Neural crest cell (in vitro differentiated cells): ENCODE measurements around the gene CYBRD1. TPM values are rescaled to one million over a fixed set of nuclear protein-coding genes. Genes with fewer than 3 reads are reported as not detected.

Experiments
- DNase-seq: peaks from one replicate; pipeline ENCODE4 v3.0.0; 2021; ENCODE audit warnings: low read depth, mixed read lengths, low spot score
- H3K27ac Mint-ChIP-seq: one replicate; pipeline ENCODE4 v1.8.0; 2021; ENCODE audit warnings: mild to moderate bottlenecking, mixed read lengths; ENCODE audit not compliant: unreplicated experiment
- H3K27me3 Mint-ChIP-seq: 2 replicates; pipeline ENCODE4 v1.8.0; 2021; ENCODE audit warnings: low read depth, mild to moderate bottlenecking, mixed read lengths
- H3K36me3 Mint-ChIP-seq: 2 replicates; pipeline ENCODE4 v1.8.0; 2021; ENCODE audit warnings: low read depth, mild to moderate bottlenecking, mixed read lengths
- H3K4me1 Mint-ChIP-seq: 2 replicates; pipeline ENCODE4 v1.8.0; 2021; ENCODE audit warnings: mixed read lengths
- H3K4me3 Mint-ChIP-seq: one replicate; pipeline ENCODE4 v1.8.0; 2021; ENCODE audit warnings: mild to moderate bottlenecking, mixed read lengths
- H3K9me3 Mint-ChIP-seq: 2 replicates; pipeline ENCODE4 v1.8.0; 2021; ENCODE audit warnings: mixed read lengths
- total RNA-seq: library from RNA; stranded (reverse); gene quantifications from 2 replicates; pipeline ENCODE4 v1.2.1, GENCODE V29; 2021
- TF ChIP-seq, protein P1 (sequence below): fragments of 200-600 bp; sonication (generic); conservative IDR thresholded peaks from 2 replicates; pipeline ENCODE4 v1.5.0; 2021; ENCODE audit warnings: antibody characterized with exemption, mild to moderate bottlenecking

CYBRD1 gene
- total RNA-seq, 1 donor from 2014 or later, result 11.8 TPM

DNA sequence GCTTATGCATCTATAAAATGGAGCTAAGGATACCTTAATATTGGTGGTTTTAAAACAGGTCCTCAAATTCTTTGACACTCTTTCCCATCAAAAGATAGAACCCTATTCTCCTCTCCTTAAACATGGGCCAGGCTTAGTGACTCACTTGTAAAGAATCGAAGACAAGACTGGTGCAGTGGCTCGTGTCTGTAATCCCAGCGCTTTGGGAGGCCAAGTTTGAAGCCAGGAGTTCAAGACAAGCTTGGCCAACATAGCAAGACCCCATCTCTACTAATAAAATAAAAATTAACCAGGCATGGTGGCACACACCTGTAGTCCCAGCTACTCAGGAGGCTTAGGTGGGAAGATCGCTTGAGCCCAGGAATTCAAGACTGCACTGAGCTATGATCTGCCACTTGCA lies 44.5 kb downstream of the CYBRD1 start:
- DNase-seq, result no peak
- Mint-ChIP-seq H3K9me3 (no peaks in the 10 kb centered on the region), H3K36me3 (no peaks in the 10 kb centered on the region), H3K4me3 (no peak overlapping the region), H3K27ac (no peak overlapping the region), H3K4me1 (no peaks in the 10 kb centered on the region), H3K27me3 (peaks cover 3% of the 10 kb centered on the region)
- TF ChIP-seq, protein P1, sequence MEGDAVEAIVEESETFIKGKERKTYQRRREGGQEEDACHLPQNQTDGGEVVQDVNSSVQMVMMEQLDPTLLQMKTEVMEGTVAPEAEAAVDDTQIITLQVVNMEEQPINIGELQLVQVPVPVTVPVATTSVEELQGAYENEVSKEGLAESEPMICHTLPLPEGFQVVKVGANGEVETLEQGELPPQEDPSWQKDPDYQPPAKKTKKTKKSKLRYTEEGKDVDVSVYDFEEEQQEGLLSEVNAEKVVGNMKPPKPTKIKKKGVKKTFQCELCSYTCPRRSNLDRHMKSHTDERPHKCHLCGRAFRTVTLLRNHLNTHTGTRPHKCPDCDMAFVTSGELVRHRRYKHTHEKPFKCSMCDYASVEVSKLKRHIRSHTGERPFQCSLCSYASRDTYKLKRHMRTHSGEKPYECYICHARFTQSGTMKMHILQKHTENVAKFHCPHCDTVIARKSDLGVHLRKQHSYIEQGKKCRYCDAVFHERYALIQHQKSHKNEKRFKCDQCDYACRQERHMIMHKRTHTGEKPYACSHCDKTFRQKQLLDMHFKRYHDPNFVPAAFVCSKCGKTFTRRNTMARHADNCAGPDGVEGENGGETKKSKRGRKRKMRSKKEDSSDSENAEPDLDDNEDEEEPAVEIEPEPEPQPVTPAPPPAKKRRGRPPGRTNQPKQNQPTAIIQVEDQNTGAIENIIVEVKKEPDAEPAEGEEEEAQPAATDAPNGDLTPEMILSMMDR, result no peak

DNA sequence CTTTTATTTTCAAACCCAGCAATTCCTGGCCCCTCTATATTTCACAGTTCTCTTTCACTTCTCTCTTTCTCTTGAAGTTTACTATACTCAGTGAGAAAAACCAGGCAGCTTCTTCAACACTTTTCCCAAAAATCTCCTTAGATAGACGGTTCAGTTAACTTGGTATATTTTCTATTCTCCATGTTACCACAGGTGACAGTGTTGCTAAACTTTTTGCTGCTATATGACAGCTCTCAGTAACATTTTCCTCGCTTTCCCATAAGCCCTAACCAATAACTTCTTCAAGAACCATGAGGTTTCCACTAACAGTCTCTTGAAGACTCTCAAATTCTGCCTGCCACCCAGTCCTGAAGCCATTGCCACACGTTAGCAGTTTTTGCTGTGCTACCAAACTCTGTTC lies 45.8 kb downstream of the CYBRD1 start:
- TF ChIP-seq, protein P1, result no peak
- H3K27ac Mint-ChIP-seq, result no peak overlapping the region
- H3K27me3 Mint-ChIP-seq, result peaks cover 7% of the 10 kb centered on the region
- H3K9me3 Mint-ChIP-seq, result no peaks in the 10 kb centered on the region
- no peak for DNase-seq
- no peaks in the 10 kb centered on the region for H3K36me3 Mint-ChIP-seq
- no peak overlapping the region for H3K4me3 Mint-ChIP-seq
- no peaks in the 10 kb centered on the region for H3K4me1 Mint-ChIP-seq

DNA sequence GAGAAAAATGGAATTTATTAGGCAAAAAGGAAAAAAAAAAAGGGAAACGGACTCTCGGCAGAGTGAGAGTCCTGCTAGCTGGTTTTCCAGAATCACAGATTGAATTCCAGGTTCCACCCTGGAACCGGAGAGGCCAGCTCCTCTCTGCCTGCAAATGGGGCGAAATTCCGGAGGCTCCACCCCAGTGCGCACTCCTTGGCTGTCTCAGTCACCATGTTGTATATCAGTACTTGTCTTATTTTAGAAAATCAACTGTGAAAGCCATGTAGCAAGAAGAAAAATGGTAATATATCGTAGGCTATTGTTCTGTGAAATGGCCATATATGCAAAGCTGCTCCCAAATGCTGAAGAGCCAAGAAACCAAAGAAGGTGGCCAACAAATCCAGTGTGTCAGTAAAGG lies 49.4 kb downstream of the CYBRD1 start:
- no peaks in the 10 kb centered on the region for H3K36me3 Mint-ChIP-seq
- TF ChIP-seq, protein P1, result no peak
- peaks cover 3% of the 10 kb centered on the region for H3K9me3 Mint-ChIP-seq
- peaks cover 10% of the 10 kb centered on the region for H3K27me3 Mint-ChIP-seq
- H3K4me1 Mint-ChIP-seq, result peaks cover 6% of the 10 kb centered on the region
- no peak for DNase-seq
- no peak overlapping the region for H3K4me3 Mint-ChIP-seq
- no peak overlapping the region for H3K27ac Mint-ChIP-seq

DNA sequence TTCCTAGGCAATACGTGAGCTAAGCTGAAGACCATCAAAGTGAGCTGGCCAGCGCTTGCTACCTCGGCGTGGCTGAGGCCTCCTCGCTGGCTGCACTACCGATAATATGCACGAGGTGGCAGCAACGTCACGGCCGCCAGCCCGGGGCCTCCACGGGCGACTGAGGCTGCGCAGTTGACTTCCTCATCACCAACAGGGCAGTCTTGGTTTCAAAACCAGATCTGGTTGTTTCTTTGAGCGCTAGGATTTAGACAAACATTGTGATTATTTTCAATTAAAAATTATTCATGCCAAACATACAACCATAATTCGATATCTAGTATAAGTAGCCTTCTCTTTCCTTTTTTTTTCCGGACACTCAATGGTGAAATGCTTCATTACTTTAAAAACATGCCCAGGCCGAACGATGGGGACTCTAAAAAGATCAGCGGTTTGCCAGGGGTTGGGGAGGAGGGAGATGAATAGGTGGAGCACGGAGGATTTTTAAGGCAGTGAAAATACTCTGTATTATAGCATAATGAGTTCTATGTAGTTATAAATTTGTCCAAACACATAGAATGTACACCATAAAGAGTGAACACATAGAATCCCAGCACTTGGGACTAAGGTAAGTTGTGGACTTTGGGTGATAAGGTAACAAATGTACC lies 52.0 kb downstream of the CYBRD1 start:
- Mint-ChIP-seq H3K36me3 (no peaks in the 10 kb centered on the region), H3K4me3 (no peak overlapping the region), H3K9me3 (peaks cover 3% of the 10 kb centered on the region), H3K27me3 (peaks cover 7% of the 10 kb centered on the region), H3K4me1 (peaks cover 6% of the 10 kb centered on the region), H3K27ac (no peak overlapping the region)
- DNase-seq, result peak; percentile 89
- TF ChIP-seq, protein P1, result peak; percentile 94

DNA sequence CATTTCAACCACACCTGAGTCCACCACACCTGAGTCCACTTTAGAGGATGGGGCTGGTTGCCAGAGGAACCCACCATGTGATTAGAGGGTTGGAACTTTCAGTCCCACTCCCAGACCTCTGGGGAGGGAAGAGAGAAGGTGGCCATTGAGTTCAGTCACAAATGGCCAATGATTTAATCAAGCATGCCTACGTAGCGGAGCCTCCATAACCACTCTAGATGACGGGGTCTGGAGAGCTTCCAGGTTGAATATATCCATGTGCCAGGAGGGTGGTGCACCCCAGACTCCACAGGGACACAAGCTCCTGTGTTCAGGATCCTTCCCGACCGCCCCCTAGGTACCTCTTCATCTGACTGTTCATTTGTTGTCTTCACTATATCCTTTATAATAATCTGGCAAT lies 53.3 kb downstream of the CYBRD1 start:
- H3K9me3 Mint-ChIP-seq, result peaks cover 3% of the 10 kb centered on the region
- no peaks in the 10 kb centered on the region for H3K36me3 Mint-ChIP-seq
- H3K27ac Mint-ChIP-seq, result no peak overlapping the region
- H3K27me3 Mint-ChIP-seq, result peaks cover 7% of the 10 kb centered on the region
- TF ChIP-seq, protein P1, result no peak
- DNase-seq, result no peak
- H3K4me3 Mint-ChIP-seq, result no peak overlapping the region
- H3K4me1 Mint-ChIP-seq, result peaks cover 6% of the 10 kb centered on the region
